Measurements from ENCODE around the gene ATP8B4.

ATP8B4 gene

GRCh38 chr15:49865925-49866757 is 252.9 kb downstream of the ATP8B4 start:
- no peak for ATAC-seq
- TF ChIP-seq, protein P1, sequence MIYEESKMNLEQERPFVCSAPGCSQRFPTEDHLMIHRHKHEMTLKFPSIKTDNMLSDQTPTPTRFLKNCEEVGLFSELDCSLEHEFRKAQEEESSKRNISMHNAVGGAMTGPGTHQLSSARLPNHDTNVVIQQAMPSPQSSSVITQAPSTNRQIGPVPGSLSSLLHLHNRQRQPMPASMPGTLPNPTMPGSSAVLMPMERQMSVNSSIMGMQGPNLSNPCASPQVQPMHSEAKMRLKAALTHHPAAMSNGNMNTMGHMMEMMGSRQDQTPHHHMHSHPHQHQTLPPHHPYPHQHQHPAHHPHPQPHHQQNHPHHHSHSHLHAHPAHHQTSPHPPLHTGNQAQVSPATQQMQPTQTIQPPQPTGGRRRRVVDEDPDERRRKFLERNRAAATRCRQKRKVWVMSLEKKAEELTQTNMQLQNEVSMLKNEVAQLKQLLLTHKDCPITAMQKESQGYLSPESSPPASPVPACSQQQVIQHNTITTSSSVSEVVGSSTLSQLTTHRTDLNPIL (CRISPR knock-in tag; IDR thresholded peaks at IDR 0.05; ENCODE audit: low read depth): no peak
- TF ChIP-seq ZNF565 (CRISPR knock-in tag; conservative IDR thresholded peaks at IDR 0.05; ENCODE audit: low read depth) (no peak), RARB (CRISPR knock-in tag; IDR thresholded peaks at IDR 0.05) (no peak), POU6F1 (CRISPR knock-in tag; IDR thresholded peaks at IDR 0.05; ENCODE audit: borderline replicate concordance, low read depth) (no peak), BACH2 (CRISPR knock-in tag; IDR thresholded peaks at IDR 0.05; ENCODE audit: borderline replicate concordance) (no peak), OSR1 (CRISPR knock-in tag; IDR thresholded peaks at IDR 0.05) (no peak), ZFP30 (CRISPR knock-in tag; IDR thresholded peaks at IDR 0.05) (no peak), ZNF70 (CRISPR knock-in tag; IDR thresholded peaks at IDR 0.05) (no peak), TSHZ2 (CRISPR knock-in tag; IDR thresholded peaks at IDR 0.05) (no peak), ESRRG (CRISPR knock-in tag; IDR thresholded peaks at IDR 0.05) (no peak), CSDC2 (CRISPR knock-in tag; IDR thresholded peaks at IDR 0.05) (no peak), CSRNP3 (CRISPR knock-in tag; IDR thresholded peaks at IDR 0.05) (no peak), TCF4 (CRISPR knock-in tag; IDR thresholded peaks at IDR 0.05; ENCODE audit: borderline replicate concordance) (no peak), ZFP3 (CRISPR knock-in tag; IDR thresholded peaks at IDR 0.05) (no peak), ZC3H10 (CRISPR knock-in tag; IDR thresholded peaks at IDR 0.05) (no peak)
- TF ChIP-seq, protein P2, sequence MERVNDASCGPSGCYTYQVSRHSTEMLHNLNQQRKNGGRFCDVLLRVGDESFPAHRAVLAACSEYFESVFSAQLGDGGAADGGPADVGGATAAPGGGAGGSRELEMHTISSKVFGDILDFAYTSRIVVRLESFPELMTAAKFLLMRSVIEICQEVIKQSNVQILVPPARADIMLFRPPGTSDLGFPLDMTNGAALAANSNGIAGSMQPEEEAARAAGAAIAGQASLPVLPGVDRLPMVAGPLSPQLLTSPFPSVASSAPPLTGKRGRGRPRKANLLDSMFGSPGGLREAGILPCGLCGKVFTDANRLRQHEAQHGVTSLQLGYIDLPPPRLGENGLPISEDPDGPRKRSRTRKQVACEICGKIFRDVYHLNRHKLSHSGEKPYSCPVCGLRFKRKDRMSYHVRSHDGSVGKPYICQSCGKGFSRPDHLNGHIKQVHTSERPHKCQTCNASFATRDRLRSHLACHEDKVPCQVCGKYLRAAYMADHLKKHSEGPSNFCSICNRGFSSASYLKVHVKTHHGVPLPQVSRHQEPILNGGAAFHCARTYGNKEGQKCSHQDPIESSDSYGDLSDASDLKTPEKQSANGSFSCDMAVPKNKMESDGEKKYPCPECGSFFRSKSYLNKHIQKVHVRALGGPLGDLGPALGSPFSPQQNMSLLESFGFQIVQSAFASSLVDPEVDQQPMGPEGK (CRISPR knock-in tag; IDR thresholded peaks at IDR 0.05; ENCODE audit: borderline replicate concordance): no peak

DNA sequence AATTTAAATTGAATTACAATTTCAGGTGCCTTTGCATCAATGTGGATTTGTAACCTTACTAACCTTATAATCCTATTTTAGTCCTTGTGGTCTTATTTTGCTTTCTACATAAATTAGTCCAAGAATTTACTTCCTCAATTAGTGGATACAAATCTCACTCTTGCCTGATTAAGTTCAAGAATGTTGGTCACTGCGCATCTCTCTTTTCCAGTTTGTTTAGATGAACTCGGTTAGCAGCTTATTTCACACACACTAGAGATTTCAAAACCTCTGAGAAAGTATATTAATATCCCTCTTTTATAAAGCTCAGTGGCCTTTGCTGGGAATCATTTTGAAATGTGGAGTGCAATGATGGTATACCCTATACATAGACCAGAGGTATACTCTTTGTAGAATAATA is 254.8 kb downstream of the ATP8B4 start:
- TF ChIP-seq PPARA (CRISPR knock-in tag; IDR thresholded peaks at IDR 0.05; ENCODE audit: borderline replicate concordance) (no peak), TCF4 (CRISPR knock-in tag; IDR thresholded peaks at IDR 0.05; ENCODE audit: borderline replicate concordance) (no peak), ZNF565 (CRISPR knock-in tag; conservative IDR thresholded peaks at IDR 0.05; ENCODE audit: low read depth) (no peak)
- ATAC-seq: no peak

DNA sequence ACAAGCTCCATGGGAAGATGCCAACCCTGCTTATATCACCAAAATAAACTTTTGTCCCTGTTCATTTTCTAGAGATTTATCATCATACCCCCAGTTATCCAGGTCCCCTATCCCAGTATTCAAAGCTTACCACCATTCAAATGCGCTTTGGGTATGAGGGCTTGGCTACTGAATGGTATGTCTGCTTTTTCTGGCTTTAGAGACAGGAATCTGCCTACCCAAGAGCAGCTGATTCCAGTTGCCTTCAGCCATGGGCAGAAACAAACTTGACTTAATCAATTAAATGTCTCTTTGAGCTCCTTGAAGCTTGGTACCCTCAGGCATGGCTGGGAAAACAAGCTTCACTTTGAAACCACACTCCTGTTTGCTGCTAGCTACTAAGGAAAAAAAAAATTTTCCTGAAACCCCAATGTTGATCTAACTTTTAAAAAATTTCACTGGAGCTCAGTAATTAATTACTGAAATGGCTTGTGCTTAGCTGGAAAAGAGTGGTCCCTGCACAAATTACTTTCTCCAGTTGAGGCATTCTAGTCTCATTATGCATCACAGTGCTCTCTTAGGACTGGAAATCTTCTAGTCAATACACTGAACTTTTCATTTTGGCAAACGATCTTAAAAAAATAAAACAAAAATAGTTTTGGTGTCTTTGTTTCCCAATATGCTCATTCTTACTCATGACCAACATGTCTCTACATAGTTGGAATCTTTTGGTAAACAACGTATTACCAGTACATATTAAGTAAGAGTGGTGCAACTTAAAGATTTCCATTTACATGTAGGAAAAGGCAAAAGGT is 255.4 kb downstream of the ATP8B4 start:
- TF ChIP-seq ZFP30 (CRISPR knock-in tag; IDR thresholded peaks at IDR 0.05) (no peak), ZNF8 (CRISPR knock-in tag; IDR thresholded peaks at IDR 0.05) (no peak)
- ATAC-seq: no peak
